Esophagus muscularis mucosa (tissue), 3 donors: Measurements from ENCODE around the gene CRIP2.

Experiments used
- CTCF ChIP-seq, 3 experiments: fragments of 200-600 bp in 2 of 3; fragments of 450-650 bp in 1 of 3; sonication (generic) in 2 of 3; IDR thresholded peaks; one replicate each; pipeline ENCODE4 v1.5.1; 2017 to 2019; ENCODE audit warnings: antibody characterized with exemption in 3 of 3, mild to moderate bottlenecking in 2 of 3, moderate library complexity in 1 of 3
- POLR2A ChIP-seq: fragments of 450-650 bp; IDR thresholded peaks from one replicate; pipeline ENCODE4 v1.6.1; 2017; ENCODE audit warnings: antibody characterized with exemption, moderate library complexity, mild to moderate bottlenecking, low read depth
- POLR2AphosphoS5 ChIP-seq, 2 donors: sonication (generic); formaldehyde crosslinking; IDR thresholded peaks; one replicate each; pipeline ENCODE4 v1.6.1; 2017; ENCODE audit warnings: antibody characterized with exemption in 2 of 2

- TF ChIP-seq POLR2AphosphoS5 (IDR thresholded peaks at IDR 0.05) (no peak), CTCF (IDR thresholded peaks at IDR 0.05) (no peak), POLR2A (no peak)
These were observed 42.0 kb upstream of the CRIP2 start for GRCh38 chr14:105432657-105433056.
